Gastroesophageal sphincter (tissue), 3 donors: ENCODE measurements around the gene THSD4.

Source experiments
- POLR2A ChIP-seq, 2 donors: fragments of 450-650 bp; IDR thresholded peaks; one replicate each; pipeline ENCODE4 v1.6.1; 2017; ENCODE audit warnings: antibody characterized with exemption in 2 of 2, mild to moderate bottlenecking in 2 of 2, moderate library complexity in 1 of 2
- TF ChIP-seq, protein P1 (sequence below), 4 experiments: fragments of 200-600 bp in 2 of 4; fragments of 450-650 bp in 2 of 4; sonication (generic) in 1 of 4; IDR thresholded peaks; one replicate each; pipeline ENCODE4 v1.5.1; 2017 to 2019; ENCODE audit warnings: antibody characterized with exemption in 4 of 4, mild to moderate bottlenecking in 2 of 4, moderate library complexity in 2 of 4

DNA sequence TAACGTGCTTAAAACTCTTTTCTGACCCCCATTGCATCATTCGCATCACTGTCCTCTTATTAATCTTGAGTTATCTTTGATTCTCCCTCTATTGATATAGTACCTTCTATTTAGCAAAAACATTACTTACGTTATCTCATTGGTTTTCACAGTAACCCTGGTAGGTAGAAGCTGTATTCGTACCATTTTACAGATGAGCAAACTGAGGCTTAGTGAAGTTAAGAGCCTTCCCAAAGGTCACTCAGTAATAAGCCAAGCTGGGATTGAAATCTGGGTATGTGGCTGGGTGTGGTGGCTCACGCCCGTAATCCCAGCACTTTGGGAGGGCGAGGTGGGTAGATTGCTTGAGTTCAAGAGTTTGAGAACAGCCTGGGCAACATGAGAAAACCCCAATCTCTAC is 244.0 kb downstream of the THSD4 start:
- TF ChIP-seq, protein P1, sequence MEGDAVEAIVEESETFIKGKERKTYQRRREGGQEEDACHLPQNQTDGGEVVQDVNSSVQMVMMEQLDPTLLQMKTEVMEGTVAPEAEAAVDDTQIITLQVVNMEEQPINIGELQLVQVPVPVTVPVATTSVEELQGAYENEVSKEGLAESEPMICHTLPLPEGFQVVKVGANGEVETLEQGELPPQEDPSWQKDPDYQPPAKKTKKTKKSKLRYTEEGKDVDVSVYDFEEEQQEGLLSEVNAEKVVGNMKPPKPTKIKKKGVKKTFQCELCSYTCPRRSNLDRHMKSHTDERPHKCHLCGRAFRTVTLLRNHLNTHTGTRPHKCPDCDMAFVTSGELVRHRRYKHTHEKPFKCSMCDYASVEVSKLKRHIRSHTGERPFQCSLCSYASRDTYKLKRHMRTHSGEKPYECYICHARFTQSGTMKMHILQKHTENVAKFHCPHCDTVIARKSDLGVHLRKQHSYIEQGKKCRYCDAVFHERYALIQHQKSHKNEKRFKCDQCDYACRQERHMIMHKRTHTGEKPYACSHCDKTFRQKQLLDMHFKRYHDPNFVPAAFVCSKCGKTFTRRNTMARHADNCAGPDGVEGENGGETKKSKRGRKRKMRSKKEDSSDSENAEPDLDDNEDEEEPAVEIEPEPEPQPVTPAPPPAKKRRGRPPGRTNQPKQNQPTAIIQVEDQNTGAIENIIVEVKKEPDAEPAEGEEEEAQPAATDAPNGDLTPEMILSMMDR (IDR thresholded peaks at IDR 0.05), result no peak
- TF ChIP-seq POLR2A (IDR thresholded peaks at IDR 0.05), result no peak
